Activated CD4-positive, alpha-beta memory T cell treated with anti-CD3 and anti-CD28 coated beads, Interleukin-2, amount 10 ng/mL, durations not matched to agents 7 days and 5 days (primary cell): ENCODE measurements around the gene SCN8A. TPM values are rescaled to one million over a fixed set of nuclear protein-coding genes. Genes with fewer than 3 reads are reported as not detected.
"Not testable (repeated sequence)": the region's sequence is repeated elsewhere in the genome, so short reads cannot be mapped to it uniquely, and the experiment has no call there.

Source experiments
- CTCF ChIA-PET: fragments of 350-600 bp; sonication (Branson Sonifier 250); formaldehyde crosslinking; loops from one replicate; lab custom pipeline; 2021; ENCODE audit warnings: antibody characterized with exemption, inconsistent platforms; lab: Charles Lee
- POLR2A ChIA-PET: fragments of 350-600 bp; sonication (Branson Sonifier 250); formaldehyde crosslinking; loops from one replicate; lab custom pipeline; 2021; ENCODE audit warnings: antibody characterized with exemption; lab: Charles Lee
- DNase-seq: peaks from one replicate; pipeline ENCODE4 v3.0.0-alpha.2; 2020
- H3K27ac Mint-ChIP-seq: one replicate; pipeline ENCODE4 v1.8.0; 2021; ENCODE audit warnings: mild to moderate bottlenecking, mixed read lengths
- H3K27me3 Mint-ChIP-seq: one replicate; pipeline ENCODE4 v1.8.0; 2021; ENCODE audit warnings: mixed read lengths
- H3K36me3 Mint-ChIP-seq: one replicate; pipeline ENCODE4 v1.8.0; 2021; ENCODE audit warnings: low read depth, mixed read lengths
- H3K4me1 Mint-ChIP-seq: one replicate; pipeline ENCODE4 v1.8.0; 2021; ENCODE audit warnings: mixed read lengths
- H3K4me3 Mint-ChIP-seq: one replicate; pipeline ENCODE4 v1.8.0; 2021; ENCODE audit warnings: mild to moderate bottlenecking, mixed read lengths
- H3K9me3 Mint-ChIP-seq: one replicate; pipeline ENCODE4 v1.8.0; 2021; ENCODE audit warnings: mixed read lengths
- total RNA-seq, 2 experiments: library from RNA; stranded (reverse); gene quantifications; one replicate each; pipeline ENCODE4 v1.2.3, GENCODE V29; 2021

SCN8A gene
- total RNA-seq, 2 experiments from 2014 or later: 0.33 to 0.58 TPM

- H3K4me1 Mint-ChIP-seq: no peaks in the 10 kb centered on the region
- no peaks in the 10 kb centered on the region for H3K9me3 Mint-ChIP-seq
- CTCF ChIA-PET: no interaction called here
- H3K27me3 Mint-ChIP-seq: peaks cover 41% of the 10 kb centered on the region
- POLR2A ChIA-PET: no interaction called here
- H3K36me3 Mint-ChIP-seq: no peaks in the 10 kb centered on the region
- no peak overlapping the region for H3K4me3 Mint-ChIP-seq
- no peak overlapping the region for H3K27ac Mint-ChIP-seq
- DNase-seq: no peak
These were observed 39.3 kb downstream of the SCN8A start for GRCh38 chr12:51630256-51630880.

- Mint-ChIP-seq H3K4me3 (no peak overlapping the region), H3K4me1 (no peaks in the 10 kb centered on the region), H3K9me3 (no peaks in the 10 kb centered on the region), H3K27ac (no peak overlapping the region), H3K36me3 (no peaks in the 10 kb centered on the region), H3K27me3 (peaks cover 39% of the 10 kb centered on the region)
- DNase-seq: no peak
- ChIA-PET CTCF (no interaction called here), POLR2A (no interaction called here)
These were observed 40.0 kb downstream of the SCN8A start for GRCh38 chr12:51630986-51631385.

GRCh38 chr12:51631591-51631990, 40.6 kb downstream of the SCN8A start:
- Mint-ChIP-seq H3K27ac (no peak overlapping the region), H3K9me3 (no peaks in the 10 kb centered on the region), H3K36me3 (no peaks in the 10 kb centered on the region), H3K4me1 (no peaks in the 10 kb centered on the region), H3K4me3 (no peak overlapping the region), H3K27me3 (peaks cover 34% of the 10 kb centered on the region)
- ChIA-PET POLR2A (no interaction called here), CTCF (no interaction called here)
- DNase-seq: no peak

GRCh38 chr12:51632623-51633022, 41.6 kb downstream of the SCN8A start:
- Mint-ChIP-seq H3K27me3 (peaks cover 32% of the 10 kb centered on the region), H3K4me1 (no peaks in the 10 kb centered on the region), H3K4me3 (no peak overlapping the region), H3K9me3 (no peaks in the 10 kb centered on the region), H3K36me3 (no peaks in the 10 kb centered on the region), H3K27ac (no peak overlapping the region)
- DNase-seq: no peak
- ChIA-PET CTCF (no interaction called here), POLR2A (no interaction called here)

- Mint-ChIP-seq H3K4me3 (no peak overlapping the region), H3K27ac (no peak overlapping the region), H3K9me3 (no peaks in the 10 kb centered on the region), H3K27me3 (peaks cover 21% of the 10 kb centered on the region), H3K36me3 (no peaks in the 10 kb centered on the region), H3K4me1 (no peaks in the 10 kb centered on the region)
- no peak for DNase-seq
- ChIA-PET CTCF (no interaction called here), POLR2A (no interaction called here)
These were observed 44.3 kb downstream of the SCN8A start for GRCh38 chr12:51635346-51635745.

- POLR2A ChIA-PET: no interaction called here
- DNase-seq: no peak
- Mint-ChIP-seq H3K4me3 (no peak overlapping the region), H3K9me3 (no peaks in the 10 kb centered on the region), H3K27me3 (peaks cover 14% of the 10 kb centered on the region), H3K36me3 (no peaks in the 10 kb centered on the region), H3K4me1 (no peaks in the 10 kb centered on the region), H3K27ac (no peak overlapping the region)
- CTCF ChIA-PET: no interaction called here
These were observed 45.5 kb downstream of the SCN8A start for GRCh38 chr12:51636581-51636980.

- peaks cover 14% of the 10 kb centered on the region for H3K27me3 Mint-ChIP-seq
- CTCF ChIA-PET: no interaction called here
- POLR2A ChIA-PET: no interaction called here
- no peaks in the 10 kb centered on the region for H3K36me3 Mint-ChIP-seq
- H3K27ac Mint-ChIP-seq: no peak overlapping the region
- DNase-seq: no peak
- no peaks in the 10 kb centered on the region for H3K9me3 Mint-ChIP-seq
- no peaks in the 10 kb centered on the region for H3K4me1 Mint-ChIP-seq
- H3K4me3 Mint-ChIP-seq: no peak overlapping the region
These were observed 46.0 kb downstream of the SCN8A start for GRCh38 chr12:51636986-51637385.

- Mint-ChIP-seq H3K4me3 (no peak overlapping the region), H3K4me1 (no peaks in the 10 kb centered on the region), H3K36me3 (no peaks in the 10 kb centered on the region), H3K27me3 (peaks cover 5% of the 10 kb centered on the region), H3K27ac (no peak overlapping the region), H3K9me3 (no peaks in the 10 kb centered on the region)
- no peak for DNase-seq
- CTCF ChIA-PET: interaction anchor here (0.7 kb wide), 1 partner anchor 519 kb away, joined by 4 read pairs; no protein-coding TSS in a partner anchor
- POLR2A ChIA-PET: no interaction called here
These were observed 48.3 kb downstream of the SCN8A start for GRCh38 chr12:51639361-51639760.

- no peak for DNase-seq
- peaks cover 5% of the 10 kb centered on the region for H3K27me3 Mint-ChIP-seq
- CTCF ChIA-PET: no interaction called here
- no peaks in the 10 kb centered on the region for H3K4me1 Mint-ChIP-seq
- no peaks in the 10 kb centered on the region for H3K36me3 Mint-ChIP-seq
- H3K27ac Mint-ChIP-seq: no peak overlapping the region
- POLR2A ChIA-PET: no interaction called here
- no peak overlapping the region for H3K4me3 Mint-ChIP-seq
- no peaks in the 10 kb centered on the region for H3K9me3 Mint-ChIP-seq
These were observed 51.3 kb downstream of the SCN8A start for GRCh38 chr12:51642286-51642685.

GRCh38 chr12:51643951-51644350, 52.9 kb downstream of the SCN8A start:
- ChIA-PET POLR2A (no interaction called here), CTCF (no interaction called here)
- Mint-ChIP-seq H3K27me3 (peaks cover 7% of the 10 kb centered on the region), H3K4me3 (no peak overlapping the region), H3K9me3 (no peaks in the 10 kb centered on the region), H3K4me1 (no peaks in the 10 kb centered on the region), H3K27ac (no peak overlapping the region), H3K36me3 (no peaks in the 10 kb centered on the region)
- DNase-seq: no peak

- DNase-seq, H3K9me3 Mint-ChIP-seq, H3K27ac Mint-ChIP-seq, H3K4me1 Mint-ChIP-seq, H3K27me3 Mint-ChIP-seq, CTCF ChIA-PET, H3K4me3 Mint-ChIP-seq, POLR2A ChIA-PET, H3K36me3 Mint-ChIP-seq: not testable (repeated sequence)
These were observed 53.7 kb downstream of the SCN8A start for GRCh38 chr12:51644691-51645090.

- peaks cover 3% of the 10 kb centered on the region for H3K27me3 Mint-ChIP-seq
- CTCF ChIA-PET: interaction anchor here (0.6 kb wide), 1 partner anchor 124 kb away, joined by 3 read pairs; no protein-coding TSS in a partner anchor
- H3K4me1 Mint-ChIP-seq: no peaks in the 10 kb centered on the region
- H3K9me3 Mint-ChIP-seq: peaks cover 2% of the 10 kb centered on the region
- no peak overlapping the region for H3K4me3 Mint-ChIP-seq
- H3K36me3 Mint-ChIP-seq: no peaks in the 10 kb centered on the region
- POLR2A ChIA-PET: no interaction called here
- no peak for DNase-seq
- no peak overlapping the region for H3K27ac Mint-ChIP-seq
These were observed 54.9 kb downstream of the SCN8A start for GRCh38 chr12:51645961-51646360.

- Mint-ChIP-seq H3K9me3 (peaks cover 2% of the 10 kb centered on the region), H3K36me3 (no peaks in the 10 kb centered on the region), H3K4me3 (no peak overlapping the region), H3K27ac (no peak overlapping the region), H3K27me3 (peaks cover 10% of the 10 kb centered on the region), H3K4me1 (no peaks in the 10 kb centered on the region)
- ChIA-PET CTCF (no interaction called here), POLR2A (no interaction called here)
- no peak for DNase-seq
These were observed 56.6 kb downstream of the SCN8A start for GRCh38 chr12:51647647-51648046.

- ChIA-PET CTCF (no interaction called here), POLR2A (no interaction called here)
- Mint-ChIP-seq H3K27me3 (peaks cover 35% of the 10 kb centered on the region), H3K27ac (no peak overlapping the region), H3K4me3 (no peak overlapping the region), H3K9me3 (peaks cover 2% of the 10 kb centered on the region), H3K4me1 (no peaks in the 10 kb centered on the region), H3K36me3 (no peaks in the 10 kb centered on the region)
- DNase-seq: no peak
These were observed 62.4 kb downstream of the SCN8A start for GRCh38 chr12:51653431-51653830.
